Stimulated activated CD4-positive, alpha-beta T cell treated with anti-CD3 and anti-CD28 coated beads, TNF-alpha, amount 100 ng/mL, for 24 hours (primary cell): ENCODE results near the gene TVP23B.
"Not testable (repeated sequence)": the region's sequence is repeated elsewhere in the genome, so short reads cannot be mapped to it uniquely, and the experiment has no call there.

Experiments used
- DNase-seq, 3 experiments: peaks; one replicate each; pipeline ENCODE4 v3.0.0-alpha.2; 2020; ENCODE audit warnings: low read depth in 3 of 3

Gene TVP23B

DNA sequence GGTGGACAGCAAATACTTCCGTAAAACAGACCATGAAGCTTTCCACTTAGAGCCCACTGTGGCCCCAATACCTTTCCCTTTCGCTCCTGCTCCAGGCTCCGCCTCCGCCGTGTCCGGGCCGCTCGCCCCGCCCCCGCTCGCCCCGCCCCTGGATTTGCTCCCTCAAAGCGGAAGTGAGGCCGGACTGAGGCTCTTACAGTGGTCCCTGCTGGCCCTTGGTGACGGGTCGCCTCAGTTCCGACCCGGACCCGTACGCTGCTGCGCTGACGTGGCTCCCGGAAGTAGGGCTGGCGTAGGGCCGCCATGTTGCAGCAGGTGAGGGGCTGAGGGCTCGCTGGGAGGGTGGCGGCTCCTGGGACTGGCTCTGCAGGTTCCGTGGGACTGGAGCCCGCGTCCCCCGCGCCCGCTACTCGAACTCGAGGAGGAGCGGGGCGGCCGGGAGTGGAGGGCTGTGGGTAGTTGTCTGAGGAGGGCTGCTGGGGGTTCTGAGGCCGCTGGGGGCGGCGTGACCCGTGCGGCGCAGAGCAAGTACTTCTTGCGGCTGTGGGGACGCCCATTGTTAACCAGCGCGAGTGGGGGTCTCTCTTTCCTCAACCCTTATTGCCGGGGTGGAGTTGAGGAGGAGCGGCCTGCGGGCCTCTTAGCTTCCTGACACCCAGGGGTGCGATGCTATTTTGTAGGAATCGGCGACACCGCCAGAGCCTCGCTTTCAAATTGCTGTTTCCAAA is at the start of gene TVP23B:
TSS of gene TVP23B (plus strand) at position 193 of the 728 bp plus-strand sequence. CDS start at position 304, 111 bp downstream.
- DNase-seq = peak; percentile 93 to 98 (median 97)

DNA sequence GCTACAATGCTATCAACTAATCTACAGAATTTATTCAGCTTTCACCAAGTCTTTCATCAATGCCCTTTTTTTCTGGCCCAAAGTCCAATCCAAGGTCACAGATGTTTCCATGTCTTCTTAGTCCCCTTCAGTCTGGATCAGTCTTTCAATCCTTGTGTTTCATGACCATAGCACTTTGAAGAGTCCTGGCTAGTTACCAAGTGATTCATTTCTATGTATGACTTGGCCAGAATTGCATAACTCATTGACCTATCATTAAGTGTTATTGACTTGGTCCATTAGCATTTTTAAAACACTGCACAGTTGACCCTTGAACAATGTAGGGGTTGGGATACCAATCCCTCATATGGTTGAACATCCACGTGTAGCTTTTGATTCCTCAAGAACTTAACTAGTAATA is 48.5 kb upstream of the TVP23B start:
- DNase-seq = not testable (repeated sequence)

DNA sequence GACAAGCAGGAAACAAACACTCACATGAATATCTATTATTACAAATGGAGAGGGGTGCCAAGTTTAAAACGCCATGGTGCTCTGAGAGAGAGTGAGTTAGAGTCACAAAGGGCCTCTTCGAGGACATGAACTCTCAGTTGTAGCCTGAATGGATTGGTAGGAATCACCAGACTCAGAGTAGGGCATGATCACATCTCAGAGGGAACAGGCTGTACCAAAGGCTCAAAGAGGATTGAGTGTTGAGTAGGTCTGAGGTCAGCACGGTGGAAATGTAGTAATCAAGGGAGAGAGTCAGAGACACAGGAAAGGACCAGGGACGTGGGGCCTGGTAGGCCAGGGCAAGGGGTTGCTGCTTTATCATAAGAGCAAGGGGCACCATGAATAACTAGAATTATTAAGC is 47.6 kb upstream of the TVP23B start:
- not testable (repeated sequence) for DNase-seq

DNA sequence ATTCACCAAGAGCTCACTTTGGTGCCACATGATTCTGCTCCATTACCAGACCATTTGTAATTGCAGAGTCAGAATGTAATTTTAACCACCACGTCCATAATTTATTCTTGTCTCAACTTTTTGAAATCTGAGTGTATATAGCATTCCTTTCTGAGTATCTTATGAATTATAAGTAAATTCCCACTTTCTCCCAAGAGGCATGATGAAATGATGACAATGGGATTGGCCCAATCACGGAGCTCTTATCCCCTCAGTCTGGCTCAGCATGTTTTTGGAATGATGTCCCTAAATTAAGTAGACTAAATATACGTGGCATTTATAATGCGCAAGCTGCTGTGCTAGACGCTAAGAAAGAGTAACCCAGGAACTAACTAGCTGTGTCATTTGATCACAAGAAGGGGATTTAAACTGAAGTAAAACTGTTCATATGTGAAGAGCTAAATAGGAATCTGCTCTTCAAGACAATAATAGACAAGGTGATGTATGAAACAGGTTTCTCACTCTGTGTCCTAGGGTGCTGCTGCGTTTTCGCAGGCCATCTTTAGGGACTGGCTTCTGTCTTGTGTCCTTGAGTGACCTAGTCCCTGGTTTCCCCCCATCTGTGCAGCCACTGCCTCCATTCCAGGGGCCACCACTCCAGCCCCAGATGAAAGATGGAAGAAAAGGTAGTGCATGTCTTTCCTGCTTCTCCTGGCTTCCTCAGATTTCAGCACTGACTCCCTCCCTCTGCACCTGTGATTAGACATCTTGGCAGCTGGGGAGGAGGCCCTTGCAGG is 41.2 kb upstream of the TVP23B start:
- DNase-seq = not testable (repeated sequence)

DNA sequence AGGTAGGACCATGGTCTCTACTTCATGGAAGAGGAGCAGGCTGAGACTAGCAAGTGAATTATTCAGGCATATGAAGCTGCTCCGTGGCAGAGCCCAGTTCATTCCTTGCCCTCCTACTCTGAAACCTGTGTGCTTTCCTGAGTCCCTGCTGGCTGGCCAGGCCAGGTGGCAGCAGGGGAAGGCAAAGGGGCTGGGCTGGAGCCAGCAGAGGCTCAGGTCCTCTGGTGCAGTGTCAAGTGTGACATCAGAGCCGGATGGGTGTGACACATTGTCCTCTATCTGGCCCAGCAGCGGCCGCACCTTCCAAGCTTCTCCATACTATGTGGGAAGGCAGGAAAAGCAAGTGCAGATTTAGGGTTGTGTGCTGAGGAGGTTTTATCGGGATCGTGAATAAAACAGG is 39.8 kb upstream of the TVP23B start:
- DNase-seq = not testable (repeated sequence)

DNA sequence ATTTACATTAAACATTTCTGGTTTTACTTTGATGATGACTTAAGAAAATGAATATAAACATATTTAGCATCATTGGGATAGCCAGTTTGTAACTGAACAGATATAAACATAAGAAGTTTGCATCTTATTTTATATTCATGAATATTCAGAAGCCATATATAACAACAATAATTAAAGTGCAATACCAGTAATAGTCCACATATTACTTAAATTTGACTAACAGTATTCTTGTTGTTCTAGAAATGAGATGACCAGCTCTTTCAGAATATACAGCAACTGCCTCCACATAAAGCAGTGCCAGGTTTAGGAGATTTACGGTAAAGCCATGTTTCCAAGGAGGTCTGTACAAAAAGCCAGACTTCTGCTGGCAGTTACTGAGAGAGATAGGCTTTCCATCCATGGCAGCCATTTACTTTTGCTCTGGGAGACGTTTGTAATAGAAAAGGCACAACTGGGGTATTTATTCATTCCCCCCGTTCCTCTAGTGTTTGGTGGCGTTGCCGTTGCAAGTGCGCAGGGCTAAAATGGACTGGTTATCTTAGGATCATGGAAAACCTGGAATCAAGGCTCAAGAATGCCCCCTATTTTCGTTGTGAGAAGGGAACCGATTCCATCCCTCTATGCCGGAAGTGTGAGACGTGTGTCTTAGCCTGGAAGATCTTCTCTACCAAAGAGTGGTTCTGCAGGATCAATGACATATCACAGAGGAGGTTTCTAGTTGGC is 37.1 kb upstream of the TVP23B start, which contains the start of gene FBXW10:
TSS of gene FBXW10 (plus strand) at position 356 of the 723 bp plus-strand sequence. CDS start at position 547, 191 bp downstream.
- not testable (repeated sequence) for DNase-seq

DNA sequence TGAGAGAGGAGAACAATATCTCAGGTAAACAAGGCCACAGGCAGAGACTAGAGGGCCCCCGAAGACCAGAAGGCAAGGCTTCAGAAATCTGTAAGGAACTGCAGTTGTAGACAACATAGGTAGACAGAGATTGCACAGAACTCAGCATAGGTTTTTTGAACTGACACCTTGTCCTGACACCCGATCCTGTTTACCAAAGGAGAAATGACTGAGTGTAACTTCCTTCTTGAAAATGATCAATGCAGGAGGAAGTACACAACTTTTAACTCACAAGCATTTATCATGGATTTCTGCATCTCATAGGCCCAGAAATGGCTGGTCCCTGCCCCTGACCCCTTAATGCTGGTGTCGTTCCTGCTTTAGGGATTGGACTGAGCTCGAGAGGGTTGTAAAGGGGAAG is 36.3 kb upstream of the TVP23B start:
- not testable (repeated sequence) for DNase-seq

DNA sequence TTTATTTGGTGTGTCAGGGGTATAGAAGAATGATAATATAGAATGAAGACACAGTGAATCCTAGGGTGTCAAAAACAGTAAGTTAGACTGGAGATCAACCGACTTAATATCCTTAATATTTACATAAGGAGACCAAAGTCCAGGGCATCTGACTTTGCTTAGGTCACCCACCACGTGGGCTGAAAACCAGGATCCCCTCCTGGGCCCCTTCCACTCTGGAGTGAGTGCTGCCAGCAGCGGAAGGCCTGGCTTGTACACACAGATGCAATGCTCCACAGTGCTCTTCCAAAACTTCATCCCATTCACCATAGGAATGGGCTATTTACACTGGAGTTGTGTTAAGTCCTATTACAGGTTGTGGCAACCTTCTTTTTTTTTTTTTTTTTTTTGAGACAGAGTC is 34.4 kb upstream of the TVP23B start:
- not testable (repeated sequence) for DNase-seq

DNA sequence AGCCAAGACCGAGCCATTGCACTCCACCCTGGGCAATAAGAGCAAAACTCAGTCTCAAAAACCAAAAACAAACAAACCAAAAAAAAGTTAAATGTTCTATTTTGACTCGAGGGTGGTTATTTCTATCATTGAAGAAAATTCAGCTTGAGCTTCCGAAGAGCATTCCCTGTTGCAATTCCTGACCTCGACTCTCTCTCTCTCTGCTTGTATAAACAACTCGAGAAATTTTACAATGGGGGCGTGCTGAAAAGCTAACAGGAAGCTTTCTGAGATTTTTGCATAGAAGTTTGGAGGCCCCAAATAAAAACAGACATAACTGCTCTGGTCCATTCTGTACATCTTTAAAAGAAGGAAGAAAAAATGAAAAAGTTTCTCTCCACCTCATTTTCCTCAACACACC is 33.5 kb upstream of the TVP23B start:
- DNase-seq = not testable (repeated sequence)

DNA sequence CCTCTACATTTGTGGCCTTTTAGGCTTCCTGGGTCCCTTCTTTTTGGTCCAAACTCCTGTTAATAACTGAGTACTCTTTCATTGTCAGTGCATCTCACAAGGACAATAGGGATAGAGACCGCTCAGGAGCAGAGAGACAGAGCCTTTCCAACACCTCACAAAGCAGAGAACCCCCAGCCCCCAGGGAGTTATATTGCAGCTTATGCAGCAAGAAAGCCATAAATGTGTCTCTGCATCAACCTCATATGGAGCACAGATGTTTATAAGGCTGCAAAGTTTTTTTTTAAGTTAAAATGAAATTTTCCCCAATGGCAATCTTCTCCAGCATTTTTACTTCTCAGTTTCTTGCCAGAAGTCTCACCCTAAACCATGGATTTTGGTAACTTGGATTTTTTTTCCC is 30.7 kb upstream of the TVP23B start:
- not testable (repeated sequence) for DNase-seq

DNA sequence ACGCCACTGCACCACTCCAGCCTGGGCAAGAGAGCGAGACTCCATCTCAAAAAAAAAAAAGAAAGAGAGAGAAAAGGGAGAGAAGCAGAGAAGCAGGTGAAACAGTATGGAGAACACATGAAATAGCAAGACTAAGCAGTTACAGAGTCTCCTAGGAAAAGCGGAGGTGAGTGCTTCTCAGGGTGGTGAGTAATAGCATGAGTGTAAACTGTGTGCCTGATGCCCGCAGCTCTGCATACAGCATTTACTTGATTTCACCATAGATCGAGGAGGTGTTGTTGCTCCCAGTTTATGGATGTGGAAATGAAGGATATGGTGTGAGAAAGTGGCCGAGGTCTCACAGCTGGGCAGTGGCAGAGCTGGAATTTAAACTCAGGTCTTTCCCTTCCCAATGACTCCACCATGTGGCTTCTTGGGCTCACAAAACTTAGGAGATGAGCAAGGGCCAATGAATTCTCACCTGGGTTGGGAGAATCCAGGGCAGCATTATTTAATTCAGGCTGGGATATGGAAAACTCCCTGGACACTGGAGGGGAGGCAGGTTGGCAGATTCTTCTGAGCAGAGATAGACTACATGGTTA is 27.1 kb upstream of the TVP23B start:
- not testable (repeated sequence) for DNase-seq

DNA sequence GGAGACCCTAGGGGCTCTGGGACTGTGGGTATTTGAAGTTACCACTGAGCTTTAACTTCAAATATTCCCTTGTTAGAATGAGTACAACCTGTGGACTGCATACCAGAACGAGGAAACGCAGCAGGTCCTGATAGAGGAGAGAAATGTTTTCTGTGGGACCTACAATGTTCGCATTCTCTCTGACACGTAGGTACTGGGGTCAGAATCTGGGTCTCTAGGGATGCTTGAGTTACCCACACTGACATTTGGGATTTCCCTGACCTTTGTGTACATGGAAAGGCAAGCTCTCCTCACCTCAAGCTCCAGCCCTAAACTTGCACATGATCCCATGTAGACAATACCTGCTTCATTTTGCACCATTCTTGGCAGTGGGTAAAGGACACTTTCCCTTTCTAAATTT is 25.0 kb upstream of the TVP23B start:
- DNase-seq = not testable (repeated sequence)

DNA sequence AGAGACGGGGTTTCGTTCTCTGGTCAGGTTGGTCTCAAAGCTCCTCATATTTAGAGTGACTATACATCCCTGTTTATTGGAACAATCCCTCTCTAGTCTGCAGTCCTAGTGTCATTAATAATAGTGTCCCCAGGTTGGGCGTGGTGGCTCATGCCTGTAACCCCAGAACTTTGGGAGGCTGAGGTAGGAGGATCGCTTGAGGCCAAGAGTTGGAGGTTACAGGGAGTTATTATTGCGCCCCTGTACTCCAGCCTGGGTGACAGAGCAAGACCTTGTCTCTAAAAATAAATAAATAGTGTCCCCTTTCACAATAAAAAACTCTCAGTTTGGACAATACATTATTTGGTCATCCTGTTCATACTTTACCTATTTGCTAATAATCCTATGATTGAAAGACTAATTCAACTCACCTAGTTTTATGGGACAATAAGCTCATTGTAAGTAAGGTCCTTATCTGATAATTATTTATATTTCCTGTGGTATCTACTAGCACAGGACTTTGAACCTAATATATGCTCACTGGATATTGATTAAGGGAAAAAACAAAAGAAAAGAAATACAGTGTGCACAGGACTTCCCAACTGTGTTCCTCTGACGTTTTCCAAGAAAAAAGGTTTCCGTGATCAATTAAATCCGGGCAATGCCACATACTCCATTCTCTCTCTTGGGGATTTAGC is 23.5 kb upstream of the TVP23B start:
- not testable (repeated sequence) for DNase-seq

DNA sequence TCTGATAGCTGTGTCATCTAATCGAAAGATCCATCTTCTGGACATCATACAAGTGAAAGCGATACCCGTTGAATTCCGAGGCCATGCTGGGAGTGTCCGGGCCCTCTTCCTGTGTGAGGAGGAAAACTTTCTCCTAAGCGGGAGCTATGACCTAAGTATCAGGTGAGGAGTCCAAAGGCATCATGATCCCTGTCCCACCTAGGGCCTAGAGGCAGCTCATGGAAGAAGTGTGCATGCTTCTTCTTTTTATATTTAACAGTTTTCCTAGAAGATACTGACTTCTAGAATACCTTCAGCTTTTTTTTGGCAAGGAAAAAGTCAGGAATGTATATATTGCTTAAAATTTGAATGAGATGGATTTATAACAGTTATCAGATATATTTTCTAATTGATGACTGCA is 22.6 kb upstream of the TVP23B start:
- not testable (repeated sequence) for DNase-seq

DNA sequence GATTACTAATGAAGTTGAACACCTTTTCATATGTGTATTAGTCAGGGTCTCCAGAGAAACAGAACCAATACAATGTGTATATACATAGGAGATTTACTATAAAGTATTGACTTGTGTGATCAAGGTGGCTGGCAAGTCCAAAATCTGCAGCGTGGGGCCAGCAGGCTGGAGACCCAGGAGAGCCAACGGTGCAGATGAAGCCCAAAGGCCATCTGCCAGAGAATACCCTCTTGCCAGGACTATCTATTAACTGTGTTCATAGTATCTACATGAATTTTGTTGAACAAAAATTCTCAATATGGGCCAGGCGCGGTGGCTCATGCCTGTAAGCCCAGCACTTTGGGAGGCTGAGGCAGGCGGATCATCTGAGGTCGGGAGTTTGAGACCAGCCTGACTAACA is 20.8 kb upstream of the TVP23B start:
- DNase-seq = not testable (repeated sequence)

DNA sequence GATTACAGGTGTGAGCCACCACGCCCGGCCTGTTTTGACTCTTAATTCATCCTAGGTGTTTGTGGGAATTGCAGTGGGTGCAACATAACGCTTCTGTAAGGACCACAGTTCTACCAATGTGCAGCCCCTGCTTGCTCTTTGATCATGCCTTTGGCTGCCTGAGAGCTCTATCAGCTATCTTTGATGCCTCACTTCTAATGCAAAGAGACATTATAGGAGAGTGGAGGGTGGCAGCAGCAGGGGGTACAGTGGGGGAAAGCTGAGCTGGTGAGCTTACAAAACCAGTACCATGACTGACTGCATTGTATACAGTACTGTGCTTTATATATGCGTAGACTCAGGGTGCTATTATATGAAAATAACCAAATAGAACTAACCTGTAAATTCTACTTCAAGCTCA is 10.4 kb upstream of the TVP23B start:
- DNase-seq = not testable (repeated sequence)

DNA sequence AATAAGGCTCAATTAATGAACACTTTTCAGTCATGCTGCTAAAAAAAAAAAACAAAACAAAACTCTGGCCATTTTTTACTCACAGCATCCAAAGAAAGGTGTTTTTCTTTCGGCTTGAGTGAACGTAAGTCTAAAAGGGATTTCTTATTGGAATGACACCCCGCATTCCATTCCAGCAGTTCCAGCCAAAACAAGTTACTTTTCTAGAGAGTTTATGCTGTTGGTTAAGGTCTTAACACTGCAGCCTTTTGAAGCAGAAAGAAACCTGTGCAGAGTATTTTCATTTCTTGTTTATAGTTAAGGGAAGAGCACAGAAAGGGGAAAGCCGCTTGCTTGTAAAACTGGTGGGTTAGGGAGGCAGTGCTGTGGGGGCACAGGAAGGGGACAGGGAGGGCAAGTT is 9.9 kb upstream of the TVP23B start:
- not testable (repeated sequence) for DNase-seq

DNA sequence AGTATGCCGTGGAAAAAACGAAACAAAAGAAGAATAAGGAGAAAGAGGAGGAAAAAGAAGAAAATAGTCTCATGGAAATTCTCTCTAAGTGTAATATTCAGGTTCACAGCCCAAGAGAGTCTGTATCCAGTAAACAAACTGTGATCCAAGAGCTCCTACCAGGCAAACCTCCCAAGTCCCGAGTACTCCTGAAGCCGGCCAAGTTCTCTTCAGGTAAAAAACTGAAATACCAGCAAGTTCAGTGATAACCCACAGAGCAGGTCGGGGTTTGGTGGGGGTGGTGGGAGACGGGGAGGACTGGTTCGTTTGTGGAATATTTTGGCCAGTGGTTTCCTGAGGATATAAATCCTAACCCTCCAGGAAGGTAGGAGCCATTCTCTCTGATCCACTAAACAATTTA is 8.5 kb upstream of the TVP23B start:
- no peak for DNase-seq

DNA sequence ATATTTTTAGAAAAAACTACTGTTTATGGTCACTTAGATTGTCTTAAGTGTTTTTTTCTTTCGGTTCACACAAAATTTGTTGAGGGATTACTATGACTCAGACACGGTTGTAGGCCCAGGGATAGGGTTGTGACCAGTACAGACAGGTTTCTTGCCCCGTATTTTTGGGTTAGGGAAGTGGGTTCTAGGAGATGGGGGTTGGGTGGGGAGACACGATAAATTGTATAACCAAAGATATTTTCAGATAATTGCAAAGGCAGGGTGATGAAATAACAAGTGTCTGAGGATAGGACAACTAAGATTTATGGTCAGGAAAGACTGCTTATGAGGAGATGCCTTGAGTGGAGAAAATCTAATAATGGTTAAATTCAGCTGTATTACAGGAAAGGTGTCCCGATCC is 822 bp downstream of the TVP23B start:
- not testable (repeated sequence) for DNase-seq

DNA sequence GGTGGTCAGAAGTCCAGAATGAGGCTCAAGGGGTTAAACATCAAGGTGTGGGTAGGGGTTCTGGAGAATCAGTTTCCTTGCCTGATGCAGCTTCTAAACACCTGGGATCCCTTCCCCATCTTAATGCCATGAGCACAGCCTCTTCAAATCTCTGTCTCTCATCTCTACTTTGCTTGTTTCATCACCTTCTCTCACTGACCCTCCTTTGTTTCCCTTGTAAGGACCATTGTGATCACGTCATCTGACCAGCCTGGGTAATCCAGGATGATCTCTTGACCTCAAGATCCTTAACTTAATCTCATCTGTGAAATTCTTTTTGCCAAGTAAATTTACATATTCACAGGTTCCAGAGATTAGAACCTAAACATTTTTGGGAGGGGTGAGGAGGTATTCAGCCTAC is 5.0 kb downstream of the TVP23B start:
- not testable (repeated sequence) for DNase-seq

DNA sequence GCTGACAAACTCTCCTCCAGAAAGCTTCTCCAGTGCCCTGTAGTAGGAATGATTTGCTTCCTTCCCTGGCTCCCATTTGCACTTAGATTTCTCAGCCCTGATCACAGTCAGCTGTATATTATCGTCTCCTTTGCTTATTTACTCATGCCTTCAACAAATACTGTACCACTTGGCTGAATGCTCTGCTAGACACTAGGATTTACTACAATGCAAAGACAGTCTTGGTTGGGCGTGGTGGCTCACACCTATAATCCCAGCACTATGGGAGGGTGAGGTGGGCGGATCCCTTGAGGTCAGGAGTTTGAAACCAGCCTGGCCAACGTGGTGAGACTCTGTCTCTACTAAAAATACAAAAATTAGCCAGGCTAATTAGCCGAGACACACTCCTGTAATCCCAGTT is 5.9 kb downstream of the TVP23B start:
- not testable (repeated sequence) for DNase-seq
